Activated CD8-positive, alpha-beta memory T cell treated with anti-CD3 and anti-CD28 coated beads for 36 hours (primary cell): Measurements from ENCODE around the gene ADGRB2. TPM values are rescaled to one million over a fixed set of nuclear protein-coding genes. Genes with fewer than 3 reads are reported as not detected.

Source experiments
- CTCF ChIA-PET: fragments of 350-600 bp; sonication (Branson Sonifier 250); formaldehyde crosslinking; loops from one replicate; lab custom pipeline; 2021; ENCODE audit warnings: antibody characterized with exemption; lab: Charles Lee
- POLR2A ChIA-PET: fragments of 350-600 bp; sonication (Branson Sonifier 250); formaldehyde crosslinking; loops from one replicate; lab custom pipeline; 2021; ENCODE audit warnings: antibody characterized with exemption; lab: Charles Lee
- total RNA-seq, 2 experiments: library from RNA; stranded (reverse); gene quantifications; one replicate each; pipeline ENCODE4 v1.2.3, GENCODE V29; 2021

ADGRB2 gene
- total RNA-seq, 2 experiments from 2014 or later: 0.13 to 0.32 TPM

- POLR2A ChIA-PET: no interaction called here
These were observed 75.8 kb downstream of the ADGRB2 start for GRCh38 chr1:31688233-31688918.

GRCh38 chr1:31687601-31688000 lies 76.5 kb downstream of the ADGRB2 start:
- CTCF ChIA-PET: no interaction called here
- POLR2A ChIA-PET: no interaction called here

More at GRCh38 chr1:31688233-31688918, 75.8 kb downstream of the ADGRB2 start:
- CTCF ChIA-PET: no interaction called here

- POLR2A ChIA-PET: no interaction called here
- CTCF ChIA-PET: no interaction called here
These were observed 78.3 kb downstream of the ADGRB2 start for GRCh38 chr1:31685795-31686194.

GRCh38 chr1:31683997-31684396 lies 80.1 kb downstream of the ADGRB2 start:
- ChIA-PET CTCF (no interaction called here), POLR2A (no interaction called here)

- CTCF ChIA-PET: no interaction called here
These were observed 82.7 kb downstream of the ADGRB2 start for GRCh38 chr1:31681415-31681814.

GRCh38 chr1:31679676-31680230 lies 84.4 kb downstream of the ADGRB2 start:
- POLR2A ChIA-PET: no interaction called here
- CTCF ChIA-PET: interaction anchor here (0.6 kb wide), 1 partner anchor 385 kb away, joined by 3 read pairs; no protein-coding TSS in a partner anchor

More at GRCh38 chr1:31681415-31681814, 82.7 kb downstream of the ADGRB2 start:
- POLR2A ChIA-PET: no interaction called here

GRCh38 chr1:31679091-31679490 lies 85.0 kb downstream of the ADGRB2 start:
- ChIA-PET POLR2A (no interaction called here), CTCF (no interaction called here)

GRCh38 chr1:31678681-31679080 lies 85.5 kb downstream of the ADGRB2 start:
- CTCF ChIA-PET: interaction anchor here (1.0 kb wide), 1 partner anchor 14 kb away, joined by 3 read pairs; no protein-coding TSS in a partner anchor
- POLR2A ChIA-PET: no interaction called here

- ChIA-PET CTCF (interaction anchor here (0.9 to 1.0 kb wide), 2 partner anchors 13 to 129 kb away, joined by 3 read pairs; no protein-coding TSS in a partner anchor), POLR2A (no interaction called here)
These were observed 86.2 kb downstream of the ADGRB2 start for GRCh38 chr1:31677949-31678348.

GRCh38 chr1:31677401-31677800 lies 86.7 kb downstream of the ADGRB2 start:
- ChIA-PET POLR2A (no interaction called here), CTCF (interaction anchor here (0.9 kb wide), 1 partner anchor 129 kb away, joined by 3 read pairs; no protein-coding TSS in a partner anchor)

Other genes starting within 250 kb of the ADGRB2 start
- not detected for gene TINAGL1, start 187.8 kb downstream of the ADGRB2 start, total RNA-seq
- gene HCRTR1, start 146.7 kb downstream of the ADGRB2 start, total RNA-seq: not detected
- 10 to 100 TPM; 63.2 to 64.7 TPM for gene PEF1, start 119.5 kb downstream of the ADGRB2 start, total RNA-seq
- gene COL16A1, start 60.3 kb downstream of the ADGRB2 start, total RNA-seq: not detected
- not detected for gene SPOCD1, start 51.7 kb upstream of the ADGRB2 start, total RNA-seq
- gene PTP4A2, start 174.0 kb upstream of the ADGRB2 start, total RNA-seq: 100 to 1,000 TPM; 397 to 398 TPM
- 100 to 1,000 TPM; 208 to 212 TPM for gene KHDRBS1, start 249.5 kb upstream of the ADGRB2 start, total RNA-seq